KBM-7 (cell line): ENCODE results near the gene ZNF419.
"Not testable (repeated sequence)": the region's sequence is repeated elsewhere in the genome, so short reads cannot be mapped to it uniquely, and the experiment has no call there.

Source experiments
- DNase-seq: peaks from one replicate; pipeline ENCODE4 v3.0.0-alpha.2; 2015
- in situ Hi-C: fragments of 300-500 bp; cut with MboI; formaldehyde crosslinking; loops from 2 replicates; pipeline ENCODE4 v1.14.3; 2020; ENCODE audit warnings: low sequenced_read_pairs, low pct_unique_long_range_greater_than_20kb, mixed read lengths

The ZNF419 gene

DNA sequence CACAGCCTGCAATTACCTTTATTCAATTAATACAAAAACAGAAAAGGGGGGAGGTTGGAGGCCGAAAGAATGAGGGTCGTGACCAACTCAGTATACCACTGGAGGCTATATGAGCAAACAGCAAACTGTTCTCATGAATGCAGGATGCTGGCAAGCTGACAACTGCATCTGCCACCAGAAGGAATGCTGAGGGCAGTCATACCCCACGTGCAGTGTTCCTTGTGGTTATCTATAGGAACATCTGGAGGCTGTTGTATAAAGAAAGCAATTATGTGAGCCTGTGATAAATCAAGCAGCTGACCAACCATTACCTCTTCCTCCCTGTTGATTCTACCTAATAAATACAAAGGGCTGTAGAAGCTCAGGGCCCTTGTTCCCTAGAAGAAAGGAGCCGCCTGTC lies 30.5 kb downstream of the ZNF419 start:
- in situ Hi-C loops, DNase-seq: not testable (repeated sequence)

DNA sequence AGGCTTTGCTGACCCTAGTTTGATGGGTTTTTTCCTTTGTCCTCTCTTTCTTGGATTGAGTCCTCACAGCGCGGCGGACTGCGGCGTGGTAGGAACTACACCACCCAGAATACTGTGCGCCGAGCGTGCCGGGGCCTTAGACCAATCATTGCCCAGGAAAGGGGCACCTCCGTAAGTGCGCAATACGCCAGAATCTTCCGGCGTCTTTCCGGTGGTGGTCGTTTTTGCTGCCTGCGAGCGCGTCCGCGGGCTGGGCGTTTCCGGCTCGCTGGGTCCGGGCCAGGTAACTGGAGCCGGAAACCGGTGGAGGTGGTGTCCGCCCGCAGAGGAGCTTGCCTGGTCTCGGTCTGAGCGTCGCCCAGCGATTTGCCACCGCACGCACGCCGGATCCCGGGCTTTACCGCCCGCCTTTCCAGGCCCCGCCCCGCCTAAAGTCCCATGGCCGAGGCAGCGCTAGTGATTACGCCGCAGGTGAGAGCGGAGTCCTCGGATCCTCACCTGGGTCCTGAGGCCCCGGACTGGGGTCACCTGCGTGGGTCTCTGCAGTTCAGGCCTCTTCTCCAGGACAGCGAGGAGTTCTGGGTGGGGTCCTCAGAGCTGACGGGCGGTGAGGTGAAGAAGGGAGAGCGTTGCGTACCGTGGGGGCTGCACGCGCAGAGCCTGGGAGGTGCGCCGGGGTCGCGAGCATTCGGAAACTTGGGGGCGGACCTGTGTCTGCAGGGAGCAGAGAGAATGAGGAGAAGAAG lies 39.8 kb downstream of the ZNF419 start, which contains the start of gene ZNF549:
Gene ZNF549, plus strand, starts transcription at position 221 of the 746 bp plus-strand sequence. Its CDS starts 218 bp downstream, at position 439.
- DNase-seq: peak; percentile 92
- in situ Hi-C loops: no loop called here

DNA sequence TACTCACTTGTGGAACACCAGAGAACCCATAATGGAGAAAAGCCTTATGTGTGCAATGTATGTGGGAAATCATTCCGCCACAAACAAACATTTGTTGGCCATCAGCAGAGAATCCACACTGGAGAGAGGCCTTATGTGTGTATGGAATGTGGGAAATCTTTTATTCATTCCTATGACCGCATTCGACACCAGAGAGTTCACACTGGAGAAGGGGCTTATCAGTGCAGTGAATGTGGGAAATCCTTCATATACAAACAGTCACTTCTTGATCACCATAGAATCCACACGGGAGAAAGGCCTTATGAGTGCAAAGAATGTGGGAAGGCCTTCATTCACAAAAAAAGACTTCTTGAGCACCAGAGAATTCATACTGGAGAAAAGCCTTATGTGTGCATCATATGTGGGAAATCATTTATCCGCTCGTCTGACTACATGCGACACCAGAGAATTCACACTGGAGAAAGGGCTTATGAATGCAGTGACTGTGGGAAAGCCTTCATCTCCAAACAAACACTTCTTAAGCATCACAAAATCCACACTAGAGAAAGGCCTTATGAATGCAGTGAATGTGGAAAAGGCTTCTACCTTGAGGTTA lies 50.5 kb downstream of the ZNF419 start:
- in situ Hi-C loops: no loop called here

More for the DNA sequence above, 50.5 kb downstream of the ZNF419 start:
- DNase-seq: peak; percentile 25
